T follicular helper cell (primary cell): Measurements from ENCODE around the gene NTNG1.
"Not testable (repeated sequence)": the region's sequence is repeated elsewhere in the genome, so short reads cannot be mapped to it uniquely, and the experiment has no call there.

Experiments
- DNase-seq: peaks from one replicate; pipeline ENCODE4 v3.0.0-alpha.2; 2020; ENCODE audit warnings: low read depth

NTNG1 gene

DNA sequence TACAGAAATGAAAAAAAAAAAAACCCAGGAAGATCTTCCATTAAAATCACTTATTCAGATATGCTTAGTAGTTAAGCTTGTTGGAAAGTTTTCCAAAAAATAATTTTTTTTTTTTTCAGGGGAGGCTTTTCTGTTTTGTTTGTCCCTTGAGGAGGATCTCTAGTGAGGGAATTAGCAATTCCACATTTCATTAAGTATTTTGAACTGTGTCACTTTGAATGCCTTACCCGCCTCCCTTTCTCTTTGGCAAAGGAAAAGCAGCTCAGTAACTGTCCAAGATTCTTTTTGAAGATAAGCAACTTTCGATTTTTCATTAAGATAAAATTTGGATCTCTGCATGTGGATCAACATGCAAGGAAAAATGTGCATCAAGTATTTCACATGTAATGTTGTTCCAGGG is 1.8 kb downstream of the NTNG1 start:
- no peak for DNase-seq

DNA sequence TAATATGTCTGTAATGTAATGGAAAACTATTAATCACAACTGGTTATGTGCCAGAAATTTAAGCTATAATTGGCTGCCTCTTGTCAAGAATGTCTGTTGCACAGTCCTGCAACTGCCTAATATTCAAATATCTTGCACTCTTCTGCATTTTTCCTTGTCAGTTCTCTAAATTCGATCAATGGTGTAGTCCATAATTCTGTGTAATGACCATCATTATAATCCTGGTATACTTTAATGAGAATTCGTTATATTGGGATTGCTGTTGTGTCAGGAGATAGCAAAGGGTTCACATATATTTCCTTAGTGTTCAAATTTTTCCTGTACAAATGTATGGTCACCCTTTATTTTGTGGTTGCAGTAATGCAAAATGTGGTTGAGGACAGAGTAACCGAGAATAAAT is 4.8 kb downstream of the NTNG1 start:
- DNase-seq = no peak

GRCh38 chr1:107147843-107148242 is 7.0 kb downstream of the NTNG1 start:
- no peak for DNase-seq

- DNase-seq = no peak
Observed at GRCh38 chr1:107149946-107150345, 9.1 kb downstream of the NTNG1 start.

- DNase-seq = no peak
Observed at GRCh38 chr1:107151295-107151694, 10.5 kb downstream of the NTNG1 start.

DNA sequence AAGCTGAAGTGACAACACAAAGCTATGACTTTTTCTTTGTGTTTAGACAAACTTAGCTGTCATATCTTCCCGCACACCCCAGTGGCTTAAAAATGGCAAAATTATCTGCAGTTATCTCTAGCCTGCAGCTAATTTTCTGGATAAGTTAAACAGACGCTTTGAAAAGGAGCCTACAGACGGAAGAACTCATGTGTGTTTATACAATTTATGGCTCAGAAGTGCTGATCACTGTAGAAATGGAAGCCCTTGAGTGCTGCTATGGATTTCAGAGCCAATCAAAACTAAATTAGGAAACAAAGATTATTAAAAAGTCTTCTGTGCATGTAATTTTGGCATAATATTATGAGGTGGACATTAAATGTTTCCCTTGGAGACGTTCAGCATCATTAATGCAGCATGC is 11.6 kb downstream of the NTNG1 start:
- no peak for DNase-seq

DNA sequence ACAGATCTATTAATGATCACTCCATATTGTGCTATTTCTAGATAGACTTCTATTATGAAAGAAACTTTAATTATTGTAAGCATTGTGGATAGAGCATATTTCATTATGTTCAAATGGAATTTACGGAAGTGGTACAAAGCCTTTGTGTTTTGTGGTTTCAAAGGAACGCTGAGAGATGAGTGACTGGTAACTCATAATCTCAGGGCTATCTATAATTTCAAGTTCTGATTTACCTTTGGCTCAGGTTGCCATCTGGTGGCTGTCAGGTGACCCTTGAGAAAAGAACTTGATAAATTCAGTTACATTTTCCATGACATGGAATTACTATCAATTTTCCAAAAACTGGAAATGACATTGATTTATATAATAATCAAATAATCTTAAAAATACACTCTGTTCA is 12.2 kb downstream of the NTNG1 start:
- DNase-seq = no peak

GRCh38 chr1:107158496-107158895 is 17.7 kb downstream of the NTNG1 start:
- no peak for DNase-seq

DNA sequence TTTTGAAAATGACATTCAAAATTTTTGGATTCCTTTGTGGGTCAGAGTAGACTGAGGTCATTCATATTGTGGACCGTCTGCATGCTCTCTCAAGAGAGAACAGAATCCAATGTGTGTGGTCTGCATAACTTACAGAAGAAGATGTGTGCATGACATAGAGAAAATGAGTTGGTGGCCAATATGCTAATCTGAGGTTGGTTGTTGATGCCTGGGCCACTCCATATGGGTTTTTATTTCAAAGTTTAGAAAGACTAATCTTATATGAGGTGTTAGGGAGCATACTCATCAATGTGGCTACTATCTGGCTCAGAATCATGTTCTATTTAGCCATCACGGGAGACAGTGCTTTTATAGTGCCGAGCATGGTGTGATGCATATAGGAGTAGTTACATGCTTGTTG is 18.2 kb downstream of the NTNG1 start:
- no peak for DNase-seq

- no peak for DNase-seq
Observed at GRCh38 chr1:107162745-107163144, 21.9 kb downstream of the NTNG1 start.

DNA sequence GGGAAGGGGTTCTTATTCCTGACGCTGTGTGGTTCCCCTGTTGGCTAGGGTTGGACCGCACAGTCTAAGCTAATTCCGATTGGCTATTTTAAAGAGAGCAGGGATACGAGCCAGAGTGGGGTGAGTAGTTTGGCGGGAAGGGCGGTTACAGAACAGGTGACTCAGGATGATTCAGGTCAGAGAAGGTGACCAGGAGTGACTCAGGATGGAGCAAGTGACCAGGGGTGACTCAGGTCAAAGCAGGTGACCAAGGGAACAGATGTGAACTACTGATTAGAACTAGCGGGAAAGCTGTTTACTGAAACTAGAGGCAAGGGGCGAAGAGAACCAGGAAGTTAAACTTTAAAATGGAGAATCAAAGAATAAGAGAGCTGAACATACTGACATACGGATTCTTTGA is 24.1 kb downstream of the NTNG1 start:
- DNase-seq = not testable (repeated sequence)

- DNase-seq = no peak
Observed at GRCh38 chr1:107169615-107170014, 28.8 kb downstream of the NTNG1 start.

- no peak for DNase-seq
Observed at GRCh38 chr1:107171333-107171732, 30.5 kb downstream of the NTNG1 start.

DNA sequence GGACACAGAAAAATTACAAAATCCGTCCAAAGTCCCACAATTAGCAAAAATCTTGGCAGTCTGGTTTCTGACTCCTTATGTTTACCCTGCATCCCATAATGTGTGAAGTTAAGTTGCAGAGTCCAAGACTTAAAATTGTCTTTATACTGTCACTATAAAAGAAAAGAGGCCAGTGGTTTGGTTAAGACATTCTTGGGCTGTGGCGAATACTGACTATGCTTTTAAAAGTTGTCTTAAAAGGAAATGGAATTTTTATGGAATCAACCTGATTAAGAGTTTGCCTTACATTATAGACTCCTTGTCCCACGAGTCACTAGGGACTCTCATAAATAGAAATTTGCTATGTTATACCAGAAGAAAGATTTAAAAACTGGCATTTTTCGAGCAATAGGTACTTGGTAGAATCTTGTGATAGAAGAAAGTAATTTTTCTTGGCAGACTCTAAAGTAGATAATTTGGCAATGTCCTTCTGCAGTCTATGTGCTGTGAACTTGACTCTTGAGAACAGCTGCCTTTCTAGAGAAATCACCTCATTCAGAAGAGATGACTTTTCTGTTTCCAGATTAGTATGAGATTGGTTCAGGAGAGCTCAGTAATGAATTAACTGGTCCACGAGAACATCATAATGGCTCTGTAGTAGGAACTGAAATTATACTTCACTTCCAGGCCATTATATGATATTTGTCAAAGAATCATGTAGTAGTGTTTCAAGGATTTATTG is 31.8 kb downstream of the NTNG1 start:
- no peak for DNase-seq

DNA sequence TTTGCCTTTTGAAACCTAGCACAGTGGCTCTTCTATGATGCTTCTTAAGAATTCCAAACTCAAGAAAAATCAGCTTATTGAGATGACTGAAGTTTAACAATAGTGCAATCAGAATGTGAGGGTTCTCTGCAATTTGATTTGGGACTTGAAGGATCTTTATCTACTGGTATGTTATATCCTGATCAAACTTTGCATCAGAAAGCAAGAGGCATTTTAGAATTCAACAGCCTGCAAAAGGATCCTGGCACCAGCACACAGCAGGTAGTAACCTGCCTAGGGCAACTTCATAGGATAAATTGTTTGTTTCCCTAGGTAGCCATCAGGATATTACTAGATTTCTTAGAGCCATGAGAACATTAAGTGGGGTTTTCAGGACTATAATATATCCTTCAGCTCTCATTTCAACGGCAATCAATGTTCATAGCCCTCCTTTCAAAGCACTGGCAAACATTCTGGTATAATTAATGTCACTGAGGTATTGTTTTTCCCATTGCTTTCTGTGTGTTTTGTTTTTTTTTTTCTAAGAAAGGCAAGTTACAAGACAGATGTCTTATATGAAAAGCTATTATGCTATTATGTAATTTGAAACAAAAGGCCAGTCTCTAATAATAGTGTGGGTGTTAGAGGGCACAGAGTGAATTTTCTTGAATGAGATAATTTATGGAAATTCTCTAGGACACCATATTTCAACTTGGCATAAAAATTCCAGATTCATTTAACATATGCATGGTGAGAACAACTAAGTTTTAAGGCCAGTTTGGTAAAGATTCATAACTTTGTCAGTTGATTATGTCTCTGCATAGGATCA is 34.5 kb downstream of the NTNG1 start:
- no peak for DNase-seq

DNA sequence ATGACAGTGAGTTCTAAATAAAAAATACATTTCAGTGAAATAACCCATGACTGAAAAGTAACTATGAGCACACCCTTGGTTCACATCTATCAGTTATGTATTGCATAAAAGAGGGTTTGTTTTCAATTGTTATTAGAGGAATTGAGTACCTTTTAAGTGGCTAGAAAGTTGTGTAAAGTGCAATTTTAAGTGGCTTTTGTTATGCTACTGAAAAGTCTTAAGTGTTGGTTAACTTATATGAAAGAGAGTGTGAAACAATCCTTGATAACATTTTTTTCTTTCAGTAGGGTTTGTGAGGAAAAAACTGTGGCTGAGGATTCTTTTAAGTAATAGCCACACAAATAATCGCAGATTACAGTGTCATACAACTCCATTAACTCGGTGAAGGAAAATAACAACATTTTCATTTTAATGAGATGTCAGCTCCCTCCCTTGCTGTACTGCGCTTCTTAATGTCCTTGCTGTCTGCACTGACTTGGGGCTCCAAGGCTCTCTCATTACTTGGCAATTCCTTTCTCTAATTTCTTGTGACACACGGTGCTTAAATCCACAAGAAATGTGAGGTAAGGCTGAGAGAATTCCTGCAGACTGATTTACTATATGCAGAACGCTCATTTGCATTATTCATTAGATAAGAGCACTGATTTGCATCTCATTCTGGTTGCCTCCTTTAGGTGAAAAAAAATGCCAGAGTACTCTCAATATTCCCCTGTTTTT is 40.6 kb downstream of the NTNG1 start:
- DNase-seq = no peak

- DNase-seq = no peak
Observed at GRCh38 chr1:107183011-107183410, 42.2 kb downstream of the NTNG1 start.

DNA sequence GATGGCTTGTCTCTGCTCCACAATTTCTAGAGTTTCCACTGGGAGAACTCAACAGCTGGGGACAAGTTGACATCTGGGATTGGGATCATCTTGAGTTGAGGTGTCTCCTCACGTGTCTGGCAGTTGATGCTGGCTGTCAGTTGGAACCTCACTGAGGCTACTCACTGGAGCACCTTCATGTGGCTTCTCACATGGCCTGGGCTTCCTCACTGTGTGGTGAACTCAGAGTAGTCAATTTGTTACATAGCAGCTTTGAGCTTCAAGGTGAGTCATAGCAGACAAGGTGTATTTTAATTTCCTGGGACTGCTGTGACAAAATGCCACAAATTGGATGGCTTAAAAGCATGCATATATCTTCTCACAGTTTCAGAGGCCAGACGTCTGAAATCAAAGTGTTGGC is 44.0 kb downstream of the NTNG1 start:
- DNase-seq = no peak

DNA sequence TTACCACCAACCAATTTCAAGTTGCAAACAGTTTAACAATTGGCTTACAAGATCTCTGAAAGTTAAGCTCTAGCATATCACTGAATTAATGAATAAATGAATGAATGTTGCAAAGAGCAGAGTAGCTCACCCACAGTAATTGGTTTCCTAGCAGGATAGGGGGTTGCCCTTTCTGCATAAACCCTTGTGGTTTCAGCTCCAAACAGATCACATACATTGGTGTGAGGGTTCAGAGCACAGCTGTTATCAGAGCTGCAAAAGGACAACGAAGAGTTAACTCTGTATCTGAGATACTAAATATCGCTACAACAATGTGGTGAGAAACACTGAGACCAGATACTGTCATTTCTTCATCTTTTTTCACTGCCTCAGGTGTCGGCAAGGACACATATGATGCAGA is 46.6 kb downstream of the NTNG1 start:
- DNase-seq = no peak

GRCh38 chr1:107188160-107188559 is 47.3 kb downstream of the NTNG1 start:
- DNase-seq = no peak

DNA sequence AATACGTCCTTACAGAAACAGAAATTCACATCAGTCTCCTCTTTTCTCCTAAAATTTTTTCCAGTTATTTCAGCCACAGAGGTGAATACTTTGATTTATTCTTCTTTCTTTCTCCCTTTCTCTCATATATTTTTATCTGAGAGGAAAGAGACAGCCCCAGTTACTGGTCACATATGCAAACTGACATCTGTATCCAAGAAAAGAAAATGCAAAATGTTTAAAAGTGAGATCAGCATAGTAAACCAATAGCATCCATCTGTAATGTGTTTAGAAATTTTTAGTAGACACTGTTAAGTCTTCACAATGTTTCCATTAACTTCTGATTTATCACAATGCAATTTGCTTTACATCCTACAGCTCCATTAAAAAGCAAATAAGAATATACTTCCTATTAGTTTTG is 53.5 kb downstream of the NTNG1 start:
- no peak for DNase-seq

- no peak for DNase-seq
Observed at GRCh38 chr1:107195476-107195875, 54.6 kb downstream of the NTNG1 start.

GRCh38 chr1:107196973-107197562 is 56.2 kb downstream of the NTNG1 start:
- no peak for DNase-seq
